ENCODE results near the gene OR56B1.

DNA sequence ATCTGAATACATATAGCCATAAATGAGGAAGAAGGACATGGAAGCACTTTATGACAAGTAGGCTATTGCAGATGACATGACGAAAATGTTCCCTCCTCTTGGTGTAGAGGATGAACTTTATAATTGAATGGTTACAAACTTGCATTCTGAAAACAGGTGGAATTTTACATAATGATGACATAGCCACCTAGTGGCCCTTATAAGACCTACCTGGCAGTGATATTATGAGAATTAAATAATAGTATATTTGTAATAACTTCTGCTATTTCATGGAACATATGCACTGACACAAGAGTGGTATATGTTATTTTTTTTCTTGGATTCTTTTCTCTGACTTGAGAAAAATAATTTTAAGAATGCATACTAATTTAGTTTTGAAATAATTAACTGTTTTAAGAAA, 23.7 kb upstream of the OR56B1 start:
- TF ChIP-seq ZFAT (CRISPR knock-in tag; conservative IDR thresholded peaks at IDR 0.05) (no peak), ELF1 (CRISPR knock-in tag; IDR thresholded peaks at IDR 0.05) (no peak), ZNF251 (CRISPR knock-in tag; IDR thresholded peaks at IDR 0.05) (no peak), TAF1 (CRISPR knock-in tag; IDR thresholded peaks at IDR 0.05) (no peak)
- TF ChIP-seq, protein P1, sequence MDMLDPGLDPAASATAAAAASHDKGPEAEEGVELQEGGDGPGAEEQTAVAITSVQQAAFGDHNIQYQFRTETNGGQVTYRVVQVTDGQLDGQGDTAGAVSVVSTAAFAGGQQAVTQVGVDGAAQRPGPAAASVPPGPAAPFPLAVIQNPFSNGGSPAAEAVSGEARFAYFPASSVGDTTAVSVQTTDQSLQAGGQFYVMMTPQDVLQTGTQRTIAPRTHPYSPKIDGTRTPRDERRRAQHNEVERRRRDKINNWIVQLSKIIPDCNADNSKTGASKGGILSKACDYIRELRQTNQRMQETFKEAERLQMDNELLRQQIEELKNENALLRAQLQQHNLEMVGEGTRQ (IDR thresholded peaks at IDR 0.05; ENCODE audit: low read depth, low read length), result no peak
- TF ChIP-seq, protein P1 (CRISPR knock-in tag; IDR thresholded peaks at IDR 0.05; ENCODE audit: borderline replicate concordance), result no peak

Data from HepG2 (cell line).